SK-N-SH (cell line): ENCODE data around the gene IGFBPL1. TPM values are rescaled to one million over a fixed set of nuclear protein-coding genes. Genes with fewer than 3 reads are reported as not detected.

Experiments used
- CTCF ChIA-PET: fragments of 300-600, 350-600 bp; formaldehyde crosslinking; extraction: SDS; loops from one replicate; lab custom pipeline; 2021; lab: Yijun Ruan, JAX
- POLR2A ChIA-PET: fragments of 350-600 bp; sonication (Branson Sonifier 250); formaldehyde crosslinking; extraction: SDS; loops from one replicate; lab custom pipeline; 2020; ENCODE audit warnings: antibody characterized with exemption, inconsistent platforms; lab: Yijun Ruan, JAX
- DNase-seq: peaks from one replicate; pipeline ENCODE4 v3.0.0; 2012
- H2AFZ ChIP-seq: fragments of 200-600 bp; sonication (generic); 2 replicates; pipeline ENCODE4 v1.8.1; 2016; ENCODE audit warnings: antibody characterized with exemption, mild to moderate bottlenecking, low read depth
- H3F3A ChIP-seq: fragments of 200-600 bp; sonication (generic); replicated peaks from 2 replicates; pipeline ENCODE3; 2016; ENCODE audit warnings: antibody characterized with exemption, mild to moderate bottlenecking; ENCODE audit not compliant: insufficient read depth
- H3K27ac ChIP-seq, 2 experiments: fragments of 200-500 bp in 1 of 2; fragments of 200-600 bp in 1 of 2; sonication (Bioruptor generic) in 1 of 2; sonication (generic), shearing (Covaris generic) in 1 of 2; 2 replicates each; pipeline versions ENCODE4 v1.5.1 to v1.6.1; 2014 to 2016; ENCODE audit warnings: low read depth in 2 of 2, inconsistent platforms in 1 of 2, low read length in 1 of 2, mild to moderate bottlenecking in 1 of 2, mixed read lengths in 1 of 2
- H3K27me3 ChIP-seq: fragments of 200-600 bp; sonication (generic), shearing (Covaris generic); 2 replicates; pipeline ENCODE4 v1.6.1; 2016; ENCODE audit warnings: mixed run types; ENCODE audit not compliant: insufficient read depth
- H3K36me3 ChIP-seq, 2 experiments: fragments of 200-500 bp in 1 of 2; fragments of 200-600 bp in 1 of 2; sonication (Bioruptor generic) in 1 of 2; sonication (generic) in 1 of 2; replicated peaks in 1 of 2; 2 replicates each; pipeline versions ENCODE3 to v1.5.1; 2014 to 2016; ENCODE audit warnings: low read length in 1 of 2, mild to moderate bottlenecking in 1 of 2; ENCODE audit not compliant: insufficient read depth in 2 of 2, control insufficient read depth in 1 of 2
- H3K4me1 ChIP-seq, 2 experiments: fragments of 200-500 bp in 1 of 2; fragments of 200-600 bp in 1 of 2; sonication (Bioruptor generic) in 1 of 2; sonication (generic), shearing (Covaris generic) in 1 of 2; 2 replicates each; pipeline versions ENCODE4 v1.5.1 to v1.6.1; 2014 to 2016; ENCODE audit warnings: low read depth in 1 of 2, low read length in 1 of 2, mixed run types in 1 of 2; ENCODE audit not compliant: insufficient read depth in 2 of 2, control insufficient read depth in 1 of 2
- H3K4me2 ChIP-seq: fragments of 200-600 bp; sonication (generic), shearing (Covaris generic); 2 replicates; pipeline ENCODE4 v1.6.1; 2017; ENCODE audit warnings: mixed run types
- H3K4me3 ChIP-seq, 2 experiments: fragments of 200-500 bp in 1 of 2; fragments of 200-600 bp in 1 of 2; sonication (Bioruptor generic) in 1 of 2; sonication (generic), shearing (Covaris generic) in 1 of 2; 2 replicates each; pipeline versions ENCODE4 v1.5.1 to v1.8.1; 2014 to 2016; ENCODE audit warnings: low read depth in 2 of 2, inconsistent platforms in 1 of 2, low read length in 1 of 2, mild to moderate bottlenecking in 1 of 2, mixed read lengths in 1 of 2, moderate library complexity in 1 of 2
- H3K79me2 ChIP-seq: fragments of 200-600 bp; sonication (generic); 2 replicates; pipeline ENCODE4 v1.8.1; 2017; ENCODE audit warnings: mild to moderate bottlenecking; ENCODE audit not compliant: insufficient read depth
- H3K9ac ChIP-seq: fragments of 200-600 bp; sonication (generic); 2 replicates; pipeline ENCODE4 v1.6.1; 2017; ENCODE audit warnings: mixed run types
- H3K9me2 ChIP-seq: fragments of 200-600 bp; sonication (generic); 2 replicates; pipeline ENCODE4 v1.6.1; 2017; ENCODE audit warnings: mixed run types
- H3K9me3 ChIP-seq: fragments of 200-600 bp; sonication (generic); 2 replicates; pipeline ENCODE4 v1.6.1; 2017; ENCODE audit warnings: mixed run types, mild to moderate bottlenecking, moderate library complexity
- H4K20me1 ChIP-seq: fragments of 200-600 bp; sonication (generic); 2 replicates; pipeline ENCODE4 v1.6.1; 2017; ENCODE audit warnings: mild to moderate bottlenecking, mixed run types; ENCODE audit not compliant: insufficient read depth
- CTCF ChIP-seq: fragments of 200-600 bp; sonication (generic); IDR thresholded peaks from 2 replicates; pipeline ENCODE4 v1.6.1; 2017; ENCODE audit warnings: antibody characterized with exemption, mild to moderate bottlenecking, moderate library complexity
- EP300 ChIP-seq, 2 experiments: IDR thresholded peaks; 2 replicates each; pipeline versions ENCODE4 v1.4.0 to v1.6.1; 2012; ENCODE audit warnings: borderline replicate concordance in 1 of 2, low read depth in 1 of 2, low read length in 1 of 2
- EZH2phosphoT487 ChIP-seq: fragments of 200-600 bp; sonication (generic); IDR thresholded peaks from 2 replicates; pipeline ENCODE4 v1.6.1; 2017; ENCODE audit warnings: low read depth, mixed run types, mild to moderate bottlenecking, antibody characterized with exemption, moderate library complexity, borderline replicate concordance
- FOSL2 ChIP-seq: IDR thresholded peaks from 2 replicates; pipeline ENCODE4 v1.4.0; 2012; ENCODE audit warnings: low read depth, mild to moderate bottlenecking, moderate library complexity, borderline replicate concordance
- FOXJ3 ChIP-seq: sonication (generic); formaldehyde crosslinking; IDR thresholded peaks from 2 replicates; pipeline ENCODE4 v1.5.1; 2020; ENCODE audit warnings: mild to moderate bottlenecking, missing genetic modification reagents
- GABPA ChIP-seq: IDR thresholded peaks from 2 replicates; pipeline ENCODE4 v1.4.0; 2012; ENCODE audit warnings: low read depth, mild to moderate bottlenecking
- IRF3 ChIP-seq: fragments of 150-350 bp; IDR thresholded peaks from 2 replicates; pipeline ENCODE4 v1.6.1; 2016; ENCODE audit warnings: mild to moderate bottlenecking, low read depth, low read length
- MXI1 ChIP-seq: IDR thresholded peaks from 2 replicates; pipeline ENCODE4 v1.6.1; 2012; ENCODE audit warnings: mild to moderate bottlenecking, low read depth, low read length, improper control_type of control experiment
- POLR2AphosphoS5 ChIP-seq: IDR thresholded peaks from 2 replicates; pipeline ENCODE4 v1.6.1; 2012; ENCODE audit warnings: low read depth, low read length
- RCOR1 ChIP-seq: fragments of 150-350 bp; IDR thresholded peaks from 2 replicates; pipeline ENCODE4 v1.6.1; 2017; ENCODE audit warnings: antibody characterized with exemption, low read length
- REST ChIP-seq: IDR thresholded peaks from 2 replicates; pipeline ENCODE4 v1.6.1; 2012; ENCODE audit warnings: mild to moderate bottlenecking, low read depth, low read length, moderate library complexity
- TEAD4 ChIP-seq: IDR thresholded peaks from 2 replicates; pipeline ENCODE4 v1.4.0; 2012; ENCODE audit warnings: mild to moderate bottlenecking, borderline replicate concordance; ENCODE audit not compliant: insufficient read depth
- USF1 ChIP-seq: IDR thresholded peaks from 2 replicates; pipeline ENCODE4 v1.4.0; 2012; ENCODE audit warnings: low read depth, borderline replicate concordance
- ZBTB33 ChIP-seq: IDR thresholded peaks from 2 replicates; pipeline ENCODE4 v1.4.0; 2012; ENCODE audit warnings: low read depth, borderline replicate concordance
- WGBS: methylation state at CpG from one replicate; pipeline ENCODE4 v1.1.6; 2017; ENCODE audit warnings: low lambda C conversion rate; 5-methylcytosine and 5-hydroxymethylcytosine counted together
- polyA plus RNA-seq, 3 experiments: library from polyadenylated mRNA; depleted of rRNA; stranded (reverse); fragments of >200 nt; gene quantifications; 2 replicates each; pipeline ENCODE4 v1.2.3, GENCODE V29; 2012

The IGFBPL1 gene
- polyA plus RNA-seq, 1 of the 3 experiments (the other 2 are of a cell fraction), result 0.41 TPM

GRCh38 chr9:38445154-38446043, 21.1 kb upstream of the IGFBPL1 start:
- H3K27me3 ChIP-seq, result no peaks in the 10 kb centered on the region
- no peaks in the 10 kb centered on the region for H4K20me1 ChIP-seq
- H3K27ac ChIP-seq, result no peak overlapping the region
- no peaks in the 10 kb centered on the region for H3K79me2 ChIP-seq
- H3K4me3 ChIP-seq, result no peak overlapping the region
- no peak overlapping the region for H3K9ac ChIP-seq
- H3K4me1 ChIP-seq, result no peaks in the 10 kb centered on the region
- no peaks in the 10 kb centered on the region for H3K9me2 ChIP-seq
- CTCF ChIA-PET, result interaction anchor here (1.4 kb wide), 1 partner anchor 28 kb away, joined by 3 read pairs; no protein-coding TSS in a partner anchor
- 55% methylated on average over 11 of the region's 11 CpGs for WGBS
- H3K4me2 ChIP-seq, result no peak overlapping the region
- H2AFZ ChIP-seq, result no peak overlapping the region
- no peak for TF ChIP-seq ZBTB33
- TF ChIP-seq MXI1, result no peak
- no peak for TF ChIP-seq EZH2phosphoT487
- TF ChIP-seq EP300 (IDR thresholded peaks at IDR 0.05; ENCODE audit: borderline replicate concordance in 1 of 2, low read depth in 1 of 2, low read length in 1 of 2), result no peak
- TF ChIP-seq USF1, result no peak
- no peak for TF ChIP-seq TEAD4
- no peak for TF ChIP-seq CTCF
- TF ChIP-seq FOSL2, result no peak
- no peak for TF ChIP-seq POLR2AphosphoS5
- no peak for TF ChIP-seq FOXJ3
- no peak for TF ChIP-seq IRF3
- no peak for TF ChIP-seq REST
- TF ChIP-seq RCOR1, result no peak
- no peak for TF ChIP-seq GABPA
- TF ChIP-seq, all 33 proteins: peak for 0
- Histone ChIP-seq H3F3A (no peaks in the 10 kb centered on the region), H3K36me3 (no peaks in the 10 kb centered on the region), H3K9me3 (no peaks in the 10 kb centered on the region)
- POLR2A ChIA-PET, result no interaction called here
- no peak for DNase-seq
